ENCODE measurements around the gene CD79B. TPM values are rescaled to one million over a fixed set of nuclear protein-coding genes. Genes with fewer than 3 reads are reported as not detected.

The CD79B gene
- total and polyA plus RNA-seq, 11 donors, result 2.2 to 16.2 (median 4.9) TPM

- Histone ChIP-seq H3K36me3 (no peaks in the 10 kb centered on the region), H3K27me3 (no peaks in the 10 kb centered on the region), H3K27ac (no peak overlapping the region), H3K9me3 (no peaks in the 10 kb centered on the region), H3K4me3 (no peak overlapping the region), H3K4me1 (peaks cover 0 to 25% (median 14%) of the 10 kb centered on the region in 12 donors)
- ATAC-seq (no peak), DNase-seq (no peak)
- intact Hi-C loops (cut with DNase I), result loop anchor here in 1 of 10 donors (5.0 kb wide), 1 partner anchor 49 kb away; no protein-coding TSS in a partner anchor
- TF ChIP-seq POLR2A (IDR thresholded peaks at IDR 0.05) (no peak), CTCF (IDR thresholded peaks at IDR 0.05) (no peak)
- 90 to 96% (median 92%) methylated on average over 8 of the region's 8 CpGs for WGBS, 4 donors
These were observed 1.5 kb upstream of the CD79B start for GRCh38 chr17:63933598-63933997.

GRCh38 chr17:63932721-63933120 is 590 bp upstream of the CD79B start:
- 87 to 98% (median 90%) methylated on average over 4 of the region's 4 CpGs for WGBS, 4 donors
- peak overlapping the region in 5 of 12 donors; percentile 53 to 84 (median 76) for H3K27ac ChIP-seq
- DNase-seq (no peak), ATAC-seq (no peak)
- TF ChIP-seq CTCF (IDR thresholded peaks at IDR 0.05), result no peak
- no peak for TF ChIP-seq POLR2A (IDR thresholded peaks at IDR 0.05)
- intact Hi-C loops (cut with DNase I), result loop anchor here in 1 of 10 donors (5.0 kb wide), 1 partner anchor 50 kb away; no protein-coding TSS in a partner anchor
- peak overlapping the region in 1 of 12 donors; percentile 51 for H3K4me3 ChIP-seq
- no peaks in the 10 kb centered on the region for H3K36me3 ChIP-seq
- no peaks in the 10 kb centered on the region for H3K27me3 ChIP-seq
- peaks cover 0 to 25% (median 14%) of the 10 kb centered on the region in 12 donors for H3K4me1 ChIP-seq
- no peaks in the 10 kb centered on the region for H3K9me3 ChIP-seq

GRCh38 chr17:63930951-63931575 is 1.1 kb downstream of the CD79B start:
- peak; percentile 77 to 95 (median 84) for ATAC-seq
- Histone ChIP-seq H3K4me3 (peak overlapping the region in 11 of 12 donors; percentile 16 to 51 (median 34)), H3K4me1 (peaks cover 0 to 25% (median 14%) of the 10 kb centered on the region in 12 donors), H3K9me3 (no peaks in the 10 kb centered on the region), H3K27me3 (no peaks in the 10 kb centered on the region), H3K36me3 (no peaks in the 10 kb centered on the region), H3K27ac (peak overlapping the region; percentile 53 to 84 (median 74))
- peak; percentile 82 to 86 (median 83) for DNase-seq
- intact Hi-C loops (cut with DNase I), result loop anchor here in 1 of 10 donors (5.0 kb wide), 1 partner anchor 51 kb away; no protein-coding TSS in a partner anchor
- peak in 1 of 2 donors; percentile 12 for TF ChIP-seq POLR2A (IDR thresholded peaks at IDR 0.05)
- no peak for TF ChIP-seq CTCF (IDR thresholded peaks at IDR 0.05)
- 52 to 71% (median 59%) methylated on average over 7 to 16 of the region's 16 CpGs for WGBS, 4 donors

All from heart left ventricle (tissue), 16 donors.